A549 (cell line): ENCODE results near the gene DPYD.

Experiments
- CTCF ChIP-seq: fragments of >200 bp; sonication (Bioruptor Twin); formaldehyde crosslinking; IDR thresholded peaks from 3 replicates; pipeline ENCODE4 v1.5.1; 2016
- ELK1 ChIP-seq: fragments of 150-350 bp; IDR thresholded peaks from 2 replicates; pipeline ENCODE4 v1.6.1; 2014; ENCODE audit warnings: low read depth, mild to moderate bottlenecking, low read length
- EP300 ChIP-seq, 2 experiments: fragments of >200 bp; sonication (Bioruptor Twin); formaldehyde crosslinking; IDR thresholded peaks; 2 replicates in 1 of 2; 3 replicates in 1 of 2; pipeline ENCODE4 v1.6.1; 2016 to 2017
- GATA3 ChIP-seq: IDR thresholded peaks from 2 replicates; pipeline ENCODE4 v1.6.1; 2012; ENCODE audit warnings: borderline replicate concordance
- KDM1A ChIP-seq: fragments of 200-600 bp; sonication (generic); IDR thresholded peaks from 2 replicates; pipeline ENCODE4 v1.6.1; 2016; ENCODE audit warnings: low read depth, mild to moderate bottlenecking
- MAX ChIP-seq: IDR thresholded peaks from 2 replicates; pipeline ENCODE4 v1.6.1; 2012
- POLR2A ChIP-seq: IDR thresholded peaks from 2 replicates; pipeline ENCODE4 v1.6.1; 2012; ENCODE audit warnings: mild to moderate bottlenecking, low read length
- RFX5 ChIP-seq: fragments of 450-650 bp; IDR thresholded peaks from 2 replicates; pipeline ENCODE4 v1.7.1; 2014; ENCODE audit warnings: antibody characterized with exemption, mild to moderate bottlenecking, moderate library complexity
- RNF2 ChIP-seq: fragments of 200-600 bp; sonication (generic); IDR thresholded peaks from 2 replicates; pipeline ENCODE4 v1.6.1; 2016; ENCODE audit warnings: low read depth, mild to moderate bottlenecking, antibody characterized with exemption, moderate library complexity, borderline replicate concordance
- SMC3 ChIP-seq: fragments of >200 bp; sonication (Bioruptor Twin); formaldehyde crosslinking; IDR thresholded peaks from 3 replicates; pipeline ENCODE4 v1.6.1; 2018; ENCODE audit warnings: inconsistent platforms
- TF ChIP-seq, protein P1 (sequence below): fragments of 200-600 bp; sonication (generic); IDR thresholded peaks from 2 replicates; pipeline ENCODE4 v1.6.1; 2016; ENCODE audit warnings: antibody characterized with exemption, mild to moderate bottlenecking, moderate library complexity
- TF ChIP-seq, protein P2 (sequence below): IDR thresholded peaks from 2 replicates; pipeline ENCODE4 v1.6.1; 2012; ENCODE audit warnings: low read depth, borderline replicate concordance

- TF ChIP-seq, protein P1, sequence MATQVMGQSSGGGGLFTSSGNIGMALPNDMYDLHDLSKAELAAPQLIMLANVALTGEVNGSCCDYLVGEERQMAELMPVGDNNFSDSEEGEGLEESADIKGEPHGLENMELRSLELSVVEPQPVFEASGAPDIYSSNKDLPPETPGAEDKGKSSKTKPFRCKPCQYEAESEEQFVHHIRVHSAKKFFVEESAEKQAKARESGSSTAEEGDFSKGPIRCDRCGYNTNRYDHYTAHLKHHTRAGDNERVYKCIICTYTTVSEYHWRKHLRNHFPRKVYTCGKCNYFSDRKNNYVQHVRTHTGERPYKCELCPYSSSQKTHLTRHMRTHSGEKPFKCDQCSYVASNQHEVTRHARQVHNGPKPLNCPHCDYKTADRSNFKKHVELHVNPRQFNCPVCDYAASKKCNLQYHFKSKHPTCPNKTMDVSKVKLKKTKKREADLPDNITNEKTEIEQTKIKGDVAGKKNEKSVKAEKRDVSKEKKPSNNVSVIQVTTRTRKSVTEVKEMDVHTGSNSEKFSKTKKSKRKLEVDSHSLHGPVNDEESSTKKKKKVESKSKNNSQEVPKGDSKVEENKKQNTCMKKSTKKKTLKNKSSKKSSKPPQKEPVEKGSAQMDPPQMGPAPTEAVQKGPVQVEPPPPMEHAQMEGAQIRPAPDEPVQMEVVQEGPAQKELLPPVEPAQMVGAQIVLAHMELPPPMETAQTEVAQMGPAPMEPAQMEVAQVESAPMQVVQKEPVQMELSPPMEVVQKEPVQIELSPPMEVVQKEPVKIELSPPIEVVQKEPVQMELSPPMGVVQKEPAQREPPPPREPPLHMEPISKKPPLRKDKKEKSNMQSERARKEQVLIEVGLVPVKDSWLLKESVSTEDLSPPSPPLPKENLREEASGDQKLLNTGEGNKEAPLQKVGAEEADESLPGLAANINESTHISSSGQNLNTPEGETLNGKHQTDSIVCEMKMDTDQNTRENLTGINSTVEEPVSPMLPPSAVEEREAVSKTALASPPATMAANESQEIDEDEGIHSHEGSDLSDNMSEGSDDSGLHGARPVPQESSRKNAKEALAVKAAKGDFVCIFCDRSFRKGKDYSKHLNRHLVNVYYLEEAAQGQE = no peak
- TF ChIP-seq POLR2A (no peak), RNF2 (no peak), SMC3 (no peak), CTCF (no peak), GATA3 (no peak), KDM1A (no peak), MAX (no peak), ELK1 (no peak), EP300 (IDR thresholded peaks at IDR 0.05) (no peak), RFX5 (no peak)
- TF ChIP-seq, protein P2, sequence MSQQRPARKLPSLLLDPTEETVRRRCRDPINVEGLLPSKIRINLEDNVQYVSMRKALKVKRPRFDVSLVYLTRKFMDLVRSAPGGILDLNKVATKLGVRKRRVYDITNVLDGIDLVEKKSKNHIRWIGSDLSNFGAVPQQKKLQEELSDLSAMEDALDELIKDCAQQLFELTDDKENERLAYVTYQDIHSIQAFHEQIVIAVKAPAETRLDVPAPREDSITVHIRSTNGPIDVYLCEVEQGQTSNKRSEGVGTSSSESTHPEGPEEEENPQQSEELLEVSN = no peak
Measured at GRCh38 chr1:97943354-97943753, 22.5 kb upstream of the DPYD start.
